HG03066 (cell line): ENCODE measurements around the gene CRHR1.

ENCODE experiments used
- ATAC-seq: cut with Tn5 transposase; IDR thresholded peaks from one replicate; pipeline ENCODE4 v1.9.1; 2021; ENCODE audit warnings: low read depth; ENCODE audit not compliant: unreplicated experiment

The CRHR1 gene

GRCh38 chr17:45818699-45819098 lies 34.6 kb downstream of the CRHR1 start:
- no peak for ATAC-seq

- ATAC-seq: no peak
Observed at GRCh38 chr17:45819632-45820031, 35.5 kb downstream of the CRHR1 start.

- no peak for ATAC-seq
Observed at GRCh38 chr17:45820052-45820780, 36.1 kb downstream of the CRHR1 start.

- no peak for ATAC-seq
Observed at GRCh38 chr17:45821147-45821546, 37.0 kb downstream of the CRHR1 start.

- ATAC-seq: no peak
Observed at GRCh38 chr17:45823598-45823997, 39.5 kb downstream of the CRHR1 start.

- ATAC-seq: no peak
Observed at GRCh38 chr17:45824475-45824874, 40.4 kb downstream of the CRHR1 start.

- ATAC-seq: no peak
Observed at GRCh38 chr17:45824901-45825492, 40.9 kb downstream of the CRHR1 start.

- ATAC-seq: no peak
Observed at GRCh38 chr17:45825792-45826191, 41.7 kb downstream of the CRHR1 start.

- ATAC-seq: no peak
Observed at GRCh38 chr17:45826919-45827588, 42.9 kb downstream of the CRHR1 start.

- no peak for ATAC-seq
Observed at GRCh38 chr17:45828171-45828570, 44.1 kb downstream of the CRHR1 start.

GRCh38 chr17:45828582-45829133 lies 44.5 kb downstream of the CRHR1 start:
- no peak for ATAC-seq

- ATAC-seq: no peak
Observed at GRCh38 chr17:45833920-45834319, 49.8 kb downstream of the CRHR1 start.

GRCh38 chr17:45834471-45835396 lies 50.6 kb downstream of the CRHR1 start:
- ATAC-seq: no peak

GRCh38 chr17:45835481-45835880 lies 51.4 kb downstream of the CRHR1 start:
- no peak for ATAC-seq

GRCh38 chr17:45836047-45837044 lies 52.2 kb downstream of the CRHR1 start:
- no peak for ATAC-seq

- no peak for ATAC-seq
Observed at GRCh38 chr17:45837187-45837586, 53.1 kb downstream of the CRHR1 start.

GRCh38 chr17:45837603-45838002 lies 53.5 kb downstream of the CRHR1 start:
- no peak for ATAC-seq

GRCh38 chr17:45838751-45839295 lies 54.7 kb downstream of the CRHR1 start:
- ATAC-seq: no peak

GRCh38 chr17:45839442-45839841 lies 55.3 kb downstream of the CRHR1 start:
- ATAC-seq: no peak
